Measurements from ENCODE around the gene RPS13.
"Not testable (repeated sequence)": the region's sequence is repeated elsewhere in the genome, so short reads cannot be mapped to it uniquely, and the experiment has no call there.

RPS13 gene

GRCh38 chr11:17034027-17034426 is 43.4 kb downstream of the RPS13 start:
- DNase-seq = not testable (repeated sequence)

- no peak for DNase-seq
Observed at GRCh38 chr11:17026487-17027082, 50.9 kb downstream of the RPS13 start.

GRCh38 chr11:17024924-17025323 is 52.5 kb downstream of the RPS13 start:
- DNase-seq = no peak

All from NCI-H1092 treated with DMSO at 0.1 percent for 48 hours (cell line).